ENCODE data around the gene SCTR. TPM values are rescaled to one million over a fixed set of nuclear protein-coding genes. Genes with fewer than 3 reads are reported as not detected.

The SCTR gene
- total and polyA plus RNA-seq, 2 of the 8 experiments (the other 6 are each of a cell fraction or from before 2014, with no cell fraction given) = 0.15 TPM; not detected in 1

GRCh38 chr2:119435081-119435952 is 89.0 kb downstream of the SCTR start:
- Histone ChIP-seq H4K91ac (replicated peaks; ENCODE audit: insufficient read length, low read length) (no peak overlapping the region), H3K9me3 (ENCODE audit: insufficient read depth in 2 of 2, low read depth in 1 of 2, low read length in 1 of 2) (no peaks in the 10 kb centered on the region), H3K18ac (ENCODE audit: extremely low read depth, low read length) (no peak overlapping the region), H3K4me2 (ENCODE audit: insufficient read depth in 1 of 2, low read depth in 2 of 2, low read length in 2 of 2) (no peak overlapping the region), H2BK120ac (replicated peaks; ENCODE audit: low read depth, low read length) (no peak overlapping the region), H3K56ac (replicated peaks; ENCODE audit: insufficient read length, low read depth, low read length) (no peak overlapping the region), H3K9ac (replicated peaks in 1 of 4; ENCODE audit: extremely low read depth in 1 of 4, low read depth in 3 of 4, low read length in 3 of 4) (no peak overlapping the region), H3K36me3 (ENCODE audit: control insufficient read depth in 2 of 4, insufficient read depth in 4 of 4, low read length in 3 of 4) (no peaks in the 10 kb centered on the region), H2AFZ (ENCODE audit: low read length) (no peak overlapping the region), H3K27me3 (replicated peaks in 1 of 4; ENCODE audit: control insufficient read depth in 3 of 4, extremely low read depth in 1 of 4, insufficient read depth in 3 of 4, low read length in 3 of 4) (peaks cover 0 to 12% (median 6%) of the 10 kb centered on the region in 4 experiments; a peak in 5 of 7 replicates), H3K27ac (ENCODE audit: low read depth, low read length) (no peak overlapping the region), H3K4ac (replicated peaks; ENCODE audit: insufficient read length, low read depth, low read length) (no peak overlapping the region), H2BK20ac (ENCODE audit: low read length) (no peak overlapping the region), H4K20me1 (replicated peaks in 1 of 2; ENCODE audit: control insufficient read depth in 1 of 2, insufficient read depth in 2 of 2, low read length in 2 of 2) (peaks cover 2 to 5% of the 10 kb centered on the region in 2 experiments), H3K79me2 (ENCODE audit: control insufficient read depth in 1 of 2, insufficient read depth in 2 of 2, low read length in 2 of 2) (no peaks in the 10 kb centered on the region; a peak in 1 of 4 replicates), H3K14ac (ENCODE audit: insufficient read length) (no peak overlapping the region), H2BK5ac (ENCODE audit: low read depth, low read length) (no peak overlapping the region), H2BK12ac (ENCODE audit: low read depth, low read length) (no peak overlapping the region), H3K4me3 (ENCODE audit: extremely low read depth in 1 of 4, insufficient read depth in 2 of 4, low read depth in 3 of 4, low read length in 4 of 4) (no peak overlapping the region), H4K8ac (ENCODE audit: extremely low read depth, insufficient read depth, low read length) (no peak overlapping the region; the same call in 1 of the 2 replicates), H3K23me2 (ENCODE audit: low read depth, low read length) (peaks cover 11% of the 10 kb centered on the region; the same call in 1 of the 2 replicates), H2BK15ac (ENCODE audit: low read length) (no peak overlapping the region), H2AK5ac (ENCODE audit: low read depth, low read length) (no peak overlapping the region), H3K4me1 (replicated peaks in 1 of 4; ENCODE audit: control insufficient read depth in 3 of 4, insufficient read depth in 4 of 4, low read length in 3 of 4) (peaks cover 0 to 20% (median 15%) of the 10 kb centered on the region in 4 experiments; a peak in 6 of 7 replicates), H4K5ac (ENCODE audit: insufficient read length, low read depth, low read length) (no peak overlapping the region), H3K23ac (ENCODE audit: insufficient read length) (no peak overlapping the region), H3K79me1 (ENCODE audit: low read depth, low read length) (0 out of 2 replicates have a peak, but pooled peaks cover 2% of the 10 kb centered on the region)
- FAIRE-seq (no peak), DNase-seq (ENCODE audit: low read depth in 1 of 2, low spot score in 2 of 2) (no peak)
- CTCF ChIA-PET (ENCODE audit: partially characterized antibody) = interaction anchor here (0.6 to 2.3 kb wide), 9 partner anchors 10 to 275 kb away, joined by 3 to 15 read pairs (median 3); no protein-coding TSS in a partner anchor
- WGBS, 2 experiments (ENCODE audit: extremely low coverage in 1 of 2, insufficient coverage in 1 of 2, insufficient read length in 1 of 2, insufficient replicate concordance in 2 of 2, low coverage in 1 of 2, low lambda C conversion rate in 2 of 2, missing lambda C conversion rate in 1 of 2) = 89% methylated on average over 6 of the region's 6 CpGs; no CpG with 5 or more reads in 1 of the 2 experiments
- POLR2A ChIA-PET (ENCODE audit: partially characterized antibody) = interaction anchor here (0.7 to 1.3 kb wide), 4 partner anchors 11 to 27 kb away, joined by 3 to 6 read pairs (median 3); no protein-coding TSS in a partner anchor
- TF ChIP-seq CREB1 (IDR thresholded peaks at IDR 0.05) (no peak), ASH2L (IDR thresholded peaks at IDR 0.05; ENCODE audit: low read length) (no peak), JUN (IDR thresholded peaks at IDR 0.05; ENCODE audit: low read depth, low read length) (no peak), RBBP5 (IDR thresholded peaks at IDR 0.05; ENCODE audit: borderline replicate concordance, low read depth, low read length) (no peak), PHF8 (conservative IDR thresholded peaks at IDR 0.05; ENCODE audit: low read depth, low read length) (no peak), KDM4A (IDR thresholded peaks at IDR 0.05; ENCODE audit: low read depth, low read length, severe bottlenecking) (no peak), USF2 (IDR thresholded peaks at IDR 0.05; ENCODE audit: low read length) (no peak), ATF3 (IDR thresholded peaks at IDR 0.05; ENCODE audit: insufficient read depth, low read depth, low read length) (no peak), EZH2 (IDR thresholded peaks at IDR 0.05; ENCODE audit: low read depth, low read length, severe bottlenecking) (no peak), TAF1 (IDR thresholded peaks at IDR 0.05; ENCODE audit: low read depth, low read length) (no peak)

All from H1 (cell line).